Subcutaneous abdominal adipose tissue (tissue), 5 donors: ENCODE results near the gene SEC14L5.

Source experiments
- H3K27ac ChIP-seq: one replicate; pipeline ENCODE4 v1.7.0; 2013; ENCODE audit warnings: low read depth, mild to moderate bottlenecking, inconsistent platforms, low read length, moderate library complexity
- H3K27me3 ChIP-seq, 5 donors: one replicate each; pipeline ENCODE4 v1.7.0; 2013; ENCODE audit warnings: low read length in 5 of 5, inconsistent platforms in 1 of 5; ENCODE audit not compliant: control insufficient read depth in 5 of 5, insufficient read depth in 4 of 5
- H3K36me3 ChIP-seq, 5 donors: one replicate each; pipeline ENCODE4 v1.7.0; 2013; ENCODE audit warnings: low read length in 5 of 5; ENCODE audit not compliant: control insufficient read depth in 5 of 5, insufficient read depth in 5 of 5
- H3K4me1 ChIP-seq, 5 donors: one replicate each; pipeline ENCODE4 v1.7.0; 2013; ENCODE audit warnings: low read length in 5 of 5, mild to moderate bottlenecking in 3 of 5, moderate library complexity in 1 of 5; ENCODE audit not compliant: control insufficient read depth in 5 of 5, insufficient read depth in 5 of 5
- H3K4me3 ChIP-seq, 5 donors: one replicate each; pipeline ENCODE4 v1.7.0; 2013; ENCODE audit warnings: low read length in 5 of 5, low read depth in 1 of 5
- H3K9ac ChIP-seq, 5 donors: one replicate each; pipeline ENCODE4 v1.7.0; 2013; ENCODE audit warnings: low read length in 5 of 5, mild to moderate bottlenecking in 4 of 5, moderate library complexity in 3 of 5
- H3K9me3 ChIP-seq, 5 donors: one replicate each; pipeline ENCODE4 v1.7.0; 2013; ENCODE audit warnings: low read length in 5 of 5; ENCODE audit not compliant: control insufficient read depth in 5 of 5
- donor health status: healthy.
- donor health status: healthy.
- donor health status: healthy.
- donor health status: healthy.
- donor health status: healthy.

The SEC14L5 gene

DNA sequence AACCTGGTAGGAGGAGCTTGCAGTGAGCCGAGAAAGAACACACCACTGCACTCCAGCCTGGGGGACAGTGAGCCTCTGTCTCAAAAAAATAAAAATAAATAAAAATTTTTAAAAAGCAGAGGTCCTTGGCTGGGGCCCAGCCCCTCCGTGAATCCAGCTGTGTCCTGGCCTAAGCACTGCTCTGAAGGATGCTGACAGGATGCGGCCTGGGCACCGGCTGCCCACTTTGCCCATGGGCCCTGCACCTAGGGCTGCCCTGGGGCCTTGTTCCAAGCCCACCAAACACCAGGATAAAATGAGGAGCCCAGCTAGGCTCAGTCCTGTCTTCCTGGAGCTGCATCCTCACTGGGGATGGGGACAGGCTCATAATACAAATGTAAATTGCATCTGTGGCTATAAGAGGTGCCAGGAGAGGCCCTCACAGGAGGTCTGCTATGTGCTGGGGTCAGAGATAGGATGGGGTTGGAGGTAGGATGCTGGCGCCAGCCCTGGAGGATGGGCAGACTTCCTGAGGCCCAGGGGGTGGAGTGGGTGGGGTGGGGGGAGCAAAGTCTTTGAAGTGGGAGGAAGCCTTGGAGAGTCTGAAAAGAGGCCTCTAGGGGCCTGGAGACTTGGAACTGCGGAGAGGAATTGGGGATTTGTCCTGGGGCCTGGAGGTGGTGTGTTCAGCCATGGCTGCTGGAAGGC, 101.4 kb downstream of the SEC14L5 start:
- no peak overlapping the region for H3K4me3 ChIP-seq
- no peak overlapping the region for H3K9ac ChIP-seq
- peaks cover 0 to 5% (median 0%) of the 10 kb centered on the region in 5 donors for H3K4me1 ChIP-seq
- H3K27me3 ChIP-seq, result no peaks in the 10 kb centered on the region
- peaks cover 0 to 10% (median 0%) of the 10 kb centered on the region in 5 donors for H3K36me3 ChIP-seq
- no peak overlapping the region for H3K27ac ChIP-seq
- H3K9me3 ChIP-seq, result no peaks in the 10 kb centered on the region

DNA sequence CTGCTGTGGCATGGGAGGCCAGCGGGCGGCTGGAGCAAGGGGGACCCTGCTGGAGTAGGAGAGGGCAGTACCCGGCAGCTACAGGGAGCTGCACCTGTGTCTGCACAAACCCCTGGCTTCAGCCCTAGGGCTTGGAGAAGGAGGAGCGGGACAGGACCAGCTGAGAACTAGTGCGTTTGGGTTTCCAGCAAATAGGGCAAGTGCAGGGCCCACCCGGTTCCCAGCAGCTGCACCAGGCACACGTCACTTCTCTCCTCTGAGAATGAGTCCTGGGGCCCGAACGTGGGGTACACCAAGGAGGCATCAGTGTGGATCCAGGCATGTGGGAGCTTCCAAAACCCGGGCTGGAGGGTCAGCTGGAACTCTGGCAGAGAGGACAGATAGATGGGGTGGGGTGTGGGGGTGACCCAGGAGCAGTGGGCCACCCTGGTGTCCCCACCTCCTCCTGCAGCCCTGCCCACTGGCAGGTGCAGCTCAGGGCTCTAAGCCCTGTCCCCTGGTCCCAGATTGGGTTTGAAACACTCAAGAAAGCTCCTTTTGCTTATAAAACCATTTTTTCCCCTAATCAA, 102.0 kb downstream of the SEC14L5 start:
- Histone ChIP-seq H3K9ac (no peak overlapping the region), H3K9me3 (no peaks in the 10 kb centered on the region), H3K4me1 (peaks cover 0 to 11% (median 4%) of the 10 kb centered on the region in 5 donors), H3K36me3 (peaks cover 0 to 3% (median 0%) of the 10 kb centered on the region in 5 donors), H3K4me3 (no peak overlapping the region), H3K27ac (no peak overlapping the region), H3K27me3 (no peaks in the 10 kb centered on the region)

DNA sequence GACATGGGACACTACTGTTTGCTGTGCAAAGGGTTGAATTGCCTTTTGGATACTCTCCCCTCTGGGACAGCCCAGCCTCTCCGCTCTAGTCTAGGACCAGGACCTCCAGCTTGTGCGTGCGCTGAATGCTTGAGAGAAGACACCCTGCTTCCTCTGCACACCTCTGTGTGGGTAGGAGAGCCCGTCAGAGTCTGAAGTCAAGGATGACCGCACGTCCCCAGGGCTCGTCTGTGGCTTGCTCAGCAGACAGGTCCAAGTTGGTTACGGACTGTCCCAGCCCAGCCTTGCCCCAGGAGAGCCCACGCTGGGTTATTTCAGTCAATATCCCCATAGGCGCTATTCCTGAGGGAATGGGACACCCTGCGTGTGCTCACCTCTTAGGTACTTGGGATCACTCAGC, 103.9 kb downstream of the SEC14L5 start:
- no peaks in the 10 kb centered on the region for H3K27me3 ChIP-seq
- peaks cover 0 to 20% (median 14%) of the 10 kb centered on the region in 5 donors for H3K4me1 ChIP-seq
- H3K36me3 ChIP-seq, result peaks cover 0 to 2% (median 0%) of the 10 kb centered on the region in 5 donors
- H3K27ac ChIP-seq, result no peak overlapping the region
- H3K4me3 ChIP-seq, result no peak overlapping the region
- H3K9me3 ChIP-seq, result no peaks in the 10 kb centered on the region
- H3K9ac ChIP-seq, result no peak overlapping the region

DNA sequence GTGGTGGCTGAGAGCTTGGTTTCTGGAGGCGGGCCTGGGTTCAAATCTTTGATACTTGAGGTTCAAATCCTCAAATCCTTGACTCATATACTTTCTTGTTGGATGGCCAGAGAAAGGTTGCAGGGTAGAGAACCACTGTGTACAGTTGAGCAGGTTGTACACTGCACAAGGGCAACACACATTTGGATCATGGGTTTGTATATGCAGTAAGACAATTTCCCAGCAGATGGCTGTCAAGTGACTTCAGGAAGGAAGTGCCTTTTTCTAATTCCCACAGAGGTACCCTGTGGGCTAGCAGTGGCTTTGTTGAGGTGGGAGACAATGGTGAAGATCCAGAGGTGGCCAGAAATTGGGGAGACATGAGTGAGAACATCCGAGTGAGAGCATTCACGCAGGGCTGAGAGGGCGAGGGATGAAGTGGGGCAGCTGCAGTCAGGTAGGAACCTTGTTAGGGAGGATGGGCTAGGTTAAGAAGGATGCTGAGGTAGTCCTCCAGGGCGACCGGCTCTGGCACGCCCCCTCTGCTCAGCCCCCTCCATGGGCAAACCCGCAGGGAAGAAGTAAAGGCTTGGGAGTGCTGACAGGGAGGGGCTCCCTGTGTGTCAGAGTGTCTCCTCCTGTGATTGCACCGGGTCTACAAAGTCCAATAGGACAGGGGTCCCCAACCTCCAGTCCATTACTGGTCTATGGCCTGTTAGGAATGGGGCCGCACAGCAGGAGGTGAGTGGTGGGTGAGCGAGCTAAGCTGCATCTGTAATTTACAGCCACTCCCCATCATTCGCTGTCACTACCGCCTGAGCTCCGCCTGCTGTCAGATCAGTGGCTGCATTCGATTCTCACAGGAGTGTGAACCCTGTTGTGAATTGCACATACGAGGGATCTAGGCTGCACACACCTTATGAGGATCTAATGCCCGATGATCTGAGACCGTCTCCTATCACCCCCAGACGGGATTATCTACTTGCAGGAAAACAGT, 104.9 kb downstream of the SEC14L5 start:
- Histone ChIP-seq H3K27me3 (no peaks in the 10 kb centered on the region), H3K9me3 (no peaks in the 10 kb centered on the region), H3K36me3 (peaks cover 0 to 2% (median 0%) of the 10 kb centered on the region in 5 donors), H3K9ac (no peak overlapping the region), H3K27ac (no peak overlapping the region), H3K4me1 (peaks cover 0 to 20% (median 14%) of the 10 kb centered on the region in 5 donors), H3K4me3 (no peak overlapping the region)

DNA sequence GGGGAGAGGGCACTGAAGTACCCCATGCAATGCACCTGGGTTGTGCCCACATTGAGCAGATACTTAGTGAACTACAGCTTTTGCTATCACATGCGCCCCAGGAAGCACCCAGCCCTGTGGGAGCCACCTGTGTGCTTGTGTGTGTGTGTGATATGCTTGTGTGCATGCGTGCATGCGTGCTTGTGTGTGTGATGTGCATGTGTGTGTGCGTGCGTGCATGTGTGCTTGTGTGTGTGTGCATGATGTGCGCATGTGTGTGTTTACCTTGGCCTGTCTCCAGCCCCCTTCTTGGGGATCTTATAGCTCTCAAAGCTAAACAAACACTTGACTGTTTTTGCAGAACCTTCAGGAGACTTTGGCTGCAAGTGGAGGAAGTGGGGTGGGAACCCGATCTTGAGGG, 106.8 kb downstream of the SEC14L5 start:
- H3K27ac ChIP-seq, result no peak overlapping the region
- H3K9me3 ChIP-seq, result no peaks in the 10 kb centered on the region
- H3K27me3 ChIP-seq, result no peaks in the 10 kb centered on the region
- H3K9ac ChIP-seq, result no peak overlapping the region
- peaks cover 0 to 2% (median 0%) of the 10 kb centered on the region in 5 donors for H3K36me3 ChIP-seq
- H3K4me1 ChIP-seq, result peaks cover 0 to 17% (median 14%) of the 10 kb centered on the region in 5 donors
- peak overlapping the region in 2 of 5 donors; percentile 26 to 39 for H3K4me3 ChIP-seq

DNA sequence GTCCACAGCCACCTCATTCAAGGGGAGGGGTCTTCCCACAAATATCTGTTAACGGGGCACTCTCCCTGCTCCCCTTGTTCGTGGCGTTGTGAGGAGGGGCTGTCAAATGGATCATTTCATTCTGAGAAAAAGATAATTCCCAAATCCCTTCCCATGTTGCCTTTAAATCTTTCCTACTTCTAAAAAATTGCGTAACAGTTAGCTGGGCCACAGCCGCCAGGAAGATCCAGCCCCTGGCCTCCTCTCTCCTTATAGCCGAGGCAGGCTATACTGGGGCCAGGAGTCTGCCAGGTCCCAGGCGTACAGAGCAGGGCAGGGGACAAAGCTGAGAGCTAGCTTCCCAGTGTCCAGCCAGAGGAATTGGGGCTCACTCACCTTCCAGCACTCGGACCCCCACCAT, 107.2 kb downstream of the SEC14L5 start:
- Histone ChIP-seq H3K9ac (peak overlapping the region in 3 of 5 donors; percentile 5 to 26 (median 9)), H3K9me3 (no peaks in the 10 kb centered on the region), H3K4me3 (peak overlapping the region; percentile 2 to 58 (median 44)), H3K27me3 (no peaks in the 10 kb centered on the region), H3K27ac (no peak overlapping the region), H3K4me1 (peaks cover 0 to 17% (median 14%) of the 10 kb centered on the region in 5 donors), H3K36me3 (peaks cover 0 to 2% (median 0%) of the 10 kb centered on the region in 5 donors)

DNA sequence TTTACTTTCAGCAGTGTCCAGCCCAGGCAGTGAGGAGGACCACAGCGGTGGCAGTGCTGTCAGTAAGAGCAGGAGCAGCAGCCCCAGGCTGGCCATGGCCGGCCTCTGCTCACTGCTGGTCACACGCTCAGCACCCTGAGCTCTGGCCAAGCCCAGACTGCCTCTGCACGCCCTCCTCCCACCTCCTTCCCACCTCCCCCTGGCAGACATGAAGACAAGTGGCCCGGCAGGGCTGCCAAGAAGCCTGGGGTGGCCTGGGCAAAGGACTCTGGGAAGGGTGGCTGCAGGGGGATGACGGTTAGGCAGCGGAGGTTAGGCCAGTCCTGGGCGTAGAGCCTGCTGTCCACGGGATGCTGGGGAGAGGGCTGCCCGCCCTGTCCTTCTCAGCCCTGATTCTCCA, 107.7 kb downstream of the SEC14L5 start, which contains the start of gene C16orf89:
Gene C16orf89 (minus strand): TSS at position 144 of the 400 bp plus-strand sequence. CDS start 48 bp downstream, at position 96.
- Histone ChIP-seq H3K9ac (peak within 1 kb of the TSS in 3 of 5 donors; percentile 5 to 45 (median 9)), H3K27me3 (no peaks in the 10 kb centered on the region), H3K9me3 (no peaks in the 10 kb centered on the region), H3K27ac (no peak within 1 kb of the TSS), H3K36me3 (peaks cover 0 to 2% (median 0%) of the 10 kb centered on the region in 5 donors), H3K4me3 (peak within 1 kb of the TSS; percentile 2 to 58 (median 44)), H3K4me1 (peaks cover 0 to 17% (median 14%) of the 10 kb centered on the region in 5 donors)

DNA sequence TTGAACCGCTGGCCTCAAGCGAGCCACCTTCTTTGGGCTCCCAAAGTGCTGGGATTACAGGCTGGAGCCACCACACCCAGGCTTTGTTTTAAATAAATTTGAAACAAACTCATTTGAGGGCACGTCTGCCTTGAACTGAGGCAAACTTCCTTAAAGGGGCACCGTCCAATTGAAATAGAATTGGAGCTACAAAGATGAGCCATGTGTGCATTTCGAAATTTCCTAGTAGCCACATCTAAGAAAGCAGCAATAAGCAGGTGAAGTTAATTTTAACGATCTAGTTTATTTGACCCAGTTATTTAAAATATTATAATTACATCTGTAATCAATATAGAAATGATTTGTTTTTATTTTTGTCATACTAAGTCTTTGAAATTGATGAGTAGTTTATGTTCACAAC, 108.4 kb downstream of the SEC14L5 start:
- no peaks in the 10 kb centered on the region for H3K9me3 ChIP-seq
- H3K9ac ChIP-seq, result peak overlapping the region in 1 of 5 donors; percentile 45
- H3K27ac ChIP-seq, result no peak overlapping the region
- H3K27me3 ChIP-seq, result no peaks in the 10 kb centered on the region
- H3K4me1 ChIP-seq, result peaks cover 0 to 21% (median 20%) of the 10 kb centered on the region in 5 donors
- H3K36me3 ChIP-seq, result peaks cover 0 to 2% (median 0%) of the 10 kb centered on the region in 5 donors
- no peak overlapping the region for H3K4me3 ChIP-seq
